NCI-H2081 treated with DMSO at 0.1 percent for 48 hours (cell line): ENCODE results near the gene LAP3.
A peak's percentile ranks its signal among the peaks of the same experiment; 100 is the strongest.
"Not testable (repeated sequence)": the region's sequence is repeated elsewhere in the genome, so short reads cannot be mapped to it uniquely, and the experiment has no call there.

Experiments
- DNase-seq: peaks from one replicate; lab custom pipeline; 2025; lab: John Stamatoyannopoulos, UW

The LAP3 gene

GRCh38 chr4:17562157-17562556 lies 14.8 kb upstream of the LAP3 start:
- DNase-seq: no peak

DNA sequence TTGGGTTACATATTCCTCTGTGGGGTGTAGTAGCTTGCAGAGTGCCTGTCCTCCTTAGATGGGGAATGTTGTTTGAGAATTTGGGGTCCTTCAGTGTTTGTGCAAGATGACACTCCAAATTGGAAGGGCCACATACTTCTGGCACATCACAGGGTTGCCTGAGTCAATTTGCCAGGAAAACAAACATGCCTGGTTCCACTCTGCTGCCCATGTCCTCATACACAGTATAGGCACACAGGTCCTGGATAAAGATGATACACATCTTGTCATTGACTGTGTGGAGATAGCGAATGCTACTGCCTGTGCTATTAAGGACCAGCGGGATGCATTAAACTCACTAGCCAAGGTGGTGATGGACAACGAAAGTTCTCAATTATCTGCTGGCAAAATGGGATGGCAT lies 11.2 kb upstream of the LAP3 start:
- no peak for DNase-seq

DNA sequence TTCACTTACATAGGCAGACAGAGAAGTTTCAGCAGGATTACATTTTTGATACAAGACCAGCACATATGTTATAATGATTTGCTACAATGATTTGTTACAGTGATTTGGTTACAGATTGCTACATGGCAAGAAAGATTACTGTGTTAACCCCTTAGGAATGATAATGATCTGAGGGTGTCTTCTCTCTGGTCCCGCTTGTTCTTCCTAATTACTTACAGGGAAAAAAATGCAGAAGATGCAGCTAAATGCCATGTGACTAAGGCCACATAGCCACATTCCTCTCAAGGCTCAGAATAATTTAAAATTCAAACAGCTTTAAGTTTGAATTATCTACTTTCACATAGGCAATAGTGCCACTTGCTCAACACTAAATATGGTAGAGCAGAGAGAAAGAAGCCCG lies 9.7 kb upstream of the LAP3 start:
- DNase-seq: no peak

DNA sequence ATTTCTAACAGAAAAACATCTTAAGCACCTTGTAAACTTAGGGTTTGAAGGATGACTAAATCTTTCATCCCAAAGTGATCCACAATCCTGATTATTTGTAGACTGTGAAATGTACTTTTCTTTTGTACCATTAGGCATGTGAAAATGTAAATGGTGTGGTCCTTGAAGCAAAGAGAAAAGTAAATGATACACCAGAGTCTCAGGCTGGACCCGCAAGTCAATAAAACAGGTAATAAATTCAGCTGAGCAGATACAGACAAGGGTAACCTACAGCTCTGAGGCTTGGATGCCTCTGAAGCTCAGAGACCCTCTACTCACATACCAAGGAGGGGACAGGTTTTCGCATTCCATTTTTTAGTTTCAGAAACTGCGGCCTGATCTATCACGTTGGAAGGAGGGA lies 2.8 kb upstream of the LAP3 start:
- DNase-seq: no peak

- not testable (repeated sequence) for DNase-seq
Observed at GRCh38 chr4:17575177-17575576, 1.8 kb upstream of the LAP3 start.

DNA sequence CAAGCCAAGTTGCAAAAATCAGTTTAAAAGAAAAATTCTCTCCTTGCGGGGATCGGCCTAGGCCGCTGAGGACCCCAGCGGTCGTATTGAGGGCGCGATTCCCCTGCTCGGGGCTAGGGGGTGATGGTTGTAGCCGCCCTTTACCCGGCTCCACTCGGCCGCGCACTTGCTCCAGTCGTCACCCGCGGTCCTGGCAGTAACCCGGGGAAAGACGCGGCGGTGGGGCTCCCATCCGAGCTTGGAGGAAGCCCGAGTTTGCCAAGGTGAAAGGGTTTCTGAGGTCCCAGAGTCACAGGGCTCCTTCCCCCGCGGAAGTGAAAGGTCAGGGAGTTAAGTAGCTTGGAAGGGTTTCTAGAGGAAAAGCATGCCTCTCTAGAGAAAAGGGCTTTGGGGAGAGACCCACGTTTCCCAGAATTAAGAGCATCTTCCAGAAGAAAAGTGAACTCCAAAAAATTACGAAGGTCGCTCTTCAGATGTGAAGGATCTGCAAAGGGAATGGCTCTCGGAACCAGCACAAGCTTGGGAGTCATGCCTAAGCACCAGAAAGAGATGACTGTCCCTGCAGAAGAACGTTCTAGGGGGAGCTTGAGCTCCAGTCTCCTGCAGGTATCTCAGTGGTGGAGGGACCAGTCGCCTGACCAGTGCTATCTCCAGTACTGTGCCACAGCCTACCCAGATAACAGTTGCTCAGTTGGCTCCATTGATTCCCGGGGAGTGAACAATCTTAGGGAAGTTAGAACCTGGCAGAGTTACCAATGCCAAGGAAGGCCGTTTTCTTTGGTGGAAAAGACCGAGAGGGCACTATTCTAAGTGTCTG lies 875 bp downstream of the LAP3 start:
- no peak for DNase-seq

GRCh38 chr4:17578482-17578891 lies 1.5 kb downstream of the LAP3 start:
- no peak for DNase-seq

GRCh38 chr4:17580969-17581368 lies 4.0 kb downstream of the LAP3 start:
- no peak for DNase-seq

DNA sequence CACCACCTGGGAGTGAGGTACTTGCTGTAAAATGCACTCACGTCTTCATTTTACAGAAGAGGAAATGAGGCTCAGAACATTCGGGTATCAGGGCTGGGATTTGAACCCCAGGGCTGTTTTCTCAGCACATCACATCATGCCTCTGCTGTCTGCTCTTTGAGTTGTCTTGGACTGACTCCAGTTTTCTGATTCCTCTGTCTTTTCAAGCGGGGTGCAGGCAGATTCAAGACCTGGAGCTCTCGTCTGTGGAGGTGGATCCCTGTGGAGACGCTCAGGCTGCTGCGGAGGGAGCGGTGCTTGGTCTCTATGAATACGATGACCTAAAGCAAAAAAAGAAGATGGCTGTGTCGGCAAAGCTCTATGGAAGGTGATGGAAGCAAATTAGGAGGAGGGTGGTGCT lies 6.3 kb downstream of the LAP3 start:
- no peak for DNase-seq

- DNase-seq: no peak
Observed at GRCh38 chr4:17583941-17584340, 6.9 kb downstream of the LAP3 start.

DNA sequence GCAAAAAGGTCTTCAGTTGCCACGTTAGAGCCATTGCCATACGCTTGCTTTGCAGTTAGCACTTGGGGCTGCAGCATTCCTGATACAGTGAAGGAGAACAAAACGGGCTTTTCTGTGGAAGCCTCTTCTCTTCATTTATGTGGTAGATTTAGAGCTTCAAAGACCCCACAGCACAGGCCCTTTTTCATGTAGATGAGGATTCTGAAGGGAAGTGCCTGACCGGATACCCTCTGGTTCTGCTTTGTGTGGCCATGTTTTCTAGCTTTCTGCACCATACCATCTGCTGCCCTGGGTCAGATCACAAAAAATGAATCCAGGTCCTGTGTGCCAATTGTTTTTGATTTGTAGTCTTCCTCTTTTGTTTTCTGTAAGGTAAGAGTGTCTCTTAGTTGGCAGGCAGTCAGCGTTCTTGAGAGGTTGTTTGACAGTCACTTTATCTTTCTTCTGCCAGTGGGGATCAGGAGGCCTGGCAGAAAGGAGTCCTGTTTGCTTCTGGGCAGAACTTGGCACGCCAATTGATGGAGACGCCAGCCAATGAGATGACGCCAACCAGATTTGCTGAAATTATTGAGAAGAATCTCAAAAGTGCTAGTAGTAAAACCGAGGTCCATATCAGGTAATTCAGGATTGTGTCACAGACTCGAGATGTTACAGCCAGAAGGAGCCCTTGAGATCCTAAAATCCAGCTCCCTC lies 7.7 kb downstream of the LAP3 start:
- DNase-seq: no peak

DNA sequence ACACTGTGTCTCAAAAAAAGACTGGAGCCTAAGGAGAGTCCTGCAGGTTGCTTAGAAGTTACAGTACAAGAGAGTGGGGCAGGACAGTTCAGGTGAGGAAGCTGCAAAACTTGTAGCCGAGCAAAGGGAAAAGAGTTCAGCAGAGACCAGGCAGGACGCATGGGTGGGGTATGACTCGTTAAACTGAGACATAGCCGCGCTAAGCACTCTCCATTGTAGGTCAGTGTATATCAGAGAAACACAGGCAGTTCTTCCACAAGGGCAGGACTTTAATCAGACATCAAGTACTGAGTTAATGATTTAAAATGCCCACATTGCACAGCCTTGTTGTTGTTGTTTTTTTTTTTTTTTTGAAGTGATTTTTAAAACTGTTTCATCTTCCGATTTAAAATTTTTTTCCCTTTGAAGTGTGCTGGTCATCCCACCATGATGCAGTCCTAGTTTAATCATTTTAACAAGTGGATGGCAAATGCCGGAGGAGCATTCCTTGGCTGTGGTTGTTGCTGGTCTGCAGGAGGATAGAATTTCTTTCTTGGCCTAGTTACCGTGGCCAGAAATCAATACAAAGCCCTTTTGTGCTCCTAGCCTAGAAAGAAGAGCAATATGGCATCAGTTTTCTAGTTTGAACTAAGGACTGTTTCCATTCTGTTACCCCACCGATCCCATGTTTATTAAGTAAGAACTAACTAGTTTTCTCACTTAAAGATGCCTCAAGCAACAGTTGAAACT lies 10.3 kb downstream of the LAP3 start:
- no peak for DNase-seq

GRCh38 chr4:17589355-17589754 lies 12.4 kb downstream of the LAP3 start:
- DNase-seq: no peak

DNA sequence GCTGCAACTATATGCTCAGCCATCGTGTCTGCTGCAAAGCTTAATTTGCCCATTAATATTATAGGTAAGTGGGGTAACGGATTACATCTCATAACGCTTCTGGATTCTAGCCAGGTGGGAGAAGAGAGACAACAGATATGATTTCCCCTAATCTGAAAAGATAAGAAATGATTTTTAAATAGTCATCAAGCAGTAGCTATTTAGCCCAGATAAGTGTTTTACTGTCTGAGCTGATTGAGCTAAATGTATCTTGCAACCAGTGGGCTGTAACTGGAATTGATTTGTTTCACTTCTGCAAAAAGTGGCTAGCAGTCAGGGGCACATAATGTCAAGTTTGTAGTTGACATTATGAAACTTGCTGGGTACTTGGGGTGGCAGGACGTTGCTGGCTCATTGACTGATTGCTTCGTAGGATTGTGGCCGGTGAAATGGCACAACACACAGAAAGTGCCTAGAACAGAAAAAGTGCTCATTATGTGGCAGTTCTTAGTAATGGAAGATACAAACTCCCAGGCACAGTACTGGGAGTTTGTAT lies 18.5 kb downstream of the LAP3 start:
- no peak for DNase-seq

DNA sequence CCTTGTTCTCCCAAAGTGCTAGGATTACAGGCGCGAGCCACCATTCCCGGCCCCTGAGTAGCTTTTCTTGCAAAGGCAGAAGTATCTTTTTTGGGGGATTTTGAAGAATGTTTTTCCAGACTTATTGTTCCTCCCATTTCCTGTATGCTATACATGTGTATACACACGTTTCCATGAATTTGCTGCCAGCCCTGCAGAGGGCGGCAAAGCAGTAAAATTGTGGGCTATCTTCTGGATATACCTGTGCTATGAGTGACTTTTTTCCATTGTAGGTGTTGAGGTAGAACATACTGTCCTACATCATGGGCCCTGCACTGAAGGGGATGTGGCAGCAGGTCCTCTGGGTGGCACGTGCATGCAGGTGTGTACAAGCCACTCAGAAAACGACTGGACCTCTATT lies 20.5 kb downstream of the LAP3 start:
- no peak for DNase-seq

DNA sequence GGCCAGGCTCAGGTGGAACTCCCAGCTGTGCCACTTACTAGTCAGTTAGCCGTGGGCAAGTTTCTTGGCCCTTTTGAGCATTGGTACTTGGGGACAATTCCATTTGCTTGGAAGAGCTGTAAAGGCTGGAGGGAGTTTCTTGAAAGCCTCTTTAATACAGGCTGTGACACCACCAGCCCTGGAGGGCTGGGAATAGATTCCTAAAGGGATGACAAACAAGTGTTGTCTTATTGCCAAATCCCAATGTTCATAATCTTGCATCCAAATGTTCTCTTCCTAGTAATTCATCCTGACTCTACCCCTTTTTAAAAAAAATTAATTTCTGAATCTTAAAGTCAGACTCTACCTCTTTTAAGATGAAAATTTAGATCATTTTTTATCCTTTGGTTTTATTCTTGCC lies 22.8 kb downstream of the LAP3 start:
- DNase-seq: no peak

DNA sequence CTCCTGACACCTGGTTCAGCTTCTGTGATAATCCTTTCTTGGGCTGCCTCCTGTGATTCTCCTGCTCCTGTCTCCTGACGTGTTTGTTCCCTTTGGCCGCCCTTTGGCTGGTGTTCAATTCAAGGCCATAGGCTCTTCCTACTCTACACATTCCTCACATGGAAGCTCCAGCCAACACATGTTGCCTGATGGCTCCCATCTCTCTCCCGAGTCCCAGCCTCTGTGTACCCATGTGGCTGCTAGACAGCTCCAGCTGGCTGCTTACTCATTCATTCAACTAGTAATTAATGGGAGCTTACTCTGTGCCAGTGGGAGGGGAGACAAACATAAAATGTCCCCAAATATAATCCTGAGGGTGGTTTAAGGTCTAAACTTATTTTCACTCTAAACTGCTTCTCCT lies 28.2 kb downstream of the LAP3 start:
- no peak for DNase-seq

DNA sequence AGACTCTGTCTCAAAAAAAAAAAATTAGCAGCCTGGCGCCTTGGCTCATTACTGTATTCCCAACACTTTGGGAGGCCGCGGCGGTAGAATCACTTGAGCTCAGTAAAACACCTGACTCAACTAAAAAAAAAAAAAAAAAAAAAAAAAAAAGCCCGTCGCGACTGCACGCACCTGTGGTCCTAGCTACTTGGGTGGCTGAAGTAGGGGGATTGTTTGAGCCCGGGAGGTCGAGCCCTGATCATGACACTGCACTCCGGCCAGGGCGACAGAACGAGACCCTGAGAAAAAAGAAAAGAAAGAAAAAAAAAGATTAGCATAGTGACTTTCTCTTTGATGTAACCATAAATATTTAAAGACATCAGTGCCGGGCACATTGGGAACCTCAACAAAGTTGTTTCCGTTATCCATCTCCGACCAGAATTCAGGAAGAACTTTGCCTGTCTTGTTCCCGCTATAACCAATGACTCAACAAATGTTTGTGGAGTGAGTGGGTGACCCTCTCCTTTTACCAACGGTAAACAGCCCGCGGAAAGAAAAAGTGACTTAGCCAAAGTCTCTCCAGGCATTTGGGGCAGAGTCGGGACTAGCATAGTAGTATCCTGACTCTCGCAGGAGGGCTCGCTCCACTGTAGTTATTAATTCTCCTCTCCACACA lies 36.9 kb downstream of the LAP3 start:
- DNase-seq: no peak

DNA sequence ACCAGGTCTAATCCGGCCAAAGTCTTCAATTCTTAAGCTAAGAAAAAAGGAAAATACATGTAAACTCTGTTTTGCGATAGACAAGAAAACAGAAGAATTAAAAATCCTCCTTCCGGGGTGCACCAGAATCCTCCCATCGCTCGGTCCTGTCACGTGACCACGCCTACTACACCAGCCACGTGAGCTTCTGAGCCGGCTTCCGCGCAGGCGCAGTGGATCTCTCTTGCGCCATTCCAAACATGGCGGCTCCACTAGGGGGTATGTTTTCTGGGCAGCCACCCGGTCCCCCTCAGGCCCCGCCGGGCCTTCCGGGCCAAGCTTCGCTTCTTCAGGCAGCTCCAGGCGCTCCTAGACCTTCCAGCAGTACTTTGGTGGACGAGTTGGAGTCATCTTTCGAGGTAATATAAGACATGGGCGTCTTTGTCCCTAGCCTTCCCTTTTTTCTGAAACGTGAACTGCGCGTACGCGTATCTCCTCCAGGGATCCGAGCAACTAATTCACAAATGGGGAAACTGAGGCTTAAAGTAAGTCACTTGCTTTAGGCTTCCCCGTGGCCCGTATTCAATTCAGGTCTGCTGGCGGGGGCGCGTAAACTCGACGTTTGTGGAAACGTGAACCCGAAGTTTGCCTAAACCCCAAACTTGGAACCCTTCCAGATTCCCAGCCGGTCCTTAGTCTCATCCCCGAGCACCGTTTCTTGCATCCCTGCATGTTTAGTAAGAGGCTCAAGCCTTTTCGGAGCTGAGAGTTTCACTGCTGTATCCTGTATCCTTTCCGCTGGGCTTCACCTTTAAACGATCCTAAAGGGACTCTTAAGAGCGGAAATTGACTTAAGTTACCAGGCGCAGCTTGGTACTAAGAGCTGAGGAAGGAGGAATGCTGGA lies 37.7 kb downstream of the LAP3 start, which contains the start of gene MED28:
MED28 (plus strand) TSS at position 226 of the 884 bp plus-strand sequence; CDS start at position 240, 14 bp downstream.
- DNase-seq: peak; percentile 84

GRCh38 chr4:17616283-17616682 lies 39.3 kb downstream of the LAP3 start:
- DNase-seq: no peak

DNA sequence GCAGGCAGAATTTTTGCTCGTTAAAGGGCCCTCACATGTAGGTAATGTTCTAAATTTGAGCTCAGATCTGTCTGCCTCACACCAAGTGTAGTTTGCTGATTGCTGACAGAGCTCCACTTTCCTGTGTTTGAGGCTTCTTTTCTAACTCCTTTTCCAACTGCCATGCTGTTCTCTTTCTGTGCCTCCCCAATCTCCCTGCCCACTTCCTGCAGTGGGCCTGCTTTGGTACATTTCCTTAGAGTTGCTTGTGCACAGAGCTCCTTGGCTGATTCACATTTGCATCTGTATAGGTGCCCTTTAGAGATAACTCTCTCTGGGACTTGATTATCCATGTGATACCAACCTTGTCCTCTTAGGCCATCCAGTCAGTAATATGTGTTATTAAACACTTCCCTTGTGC lies 41.9 kb downstream of the LAP3 start:
- DNase-seq: no peak
